Activated effector memory CD4-positive, alpha-beta T cell treated with Interleukin-2 at 50 U/mL for 16 hours (primary cell): ENCODE measurements around the gene DDIT3.
"Not testable (repeated sequence)": the region's sequence is repeated elsewhere in the genome, so short reads cannot be mapped to it uniquely, and the experiment has no call there.

Experiments used
- DNase-seq: peaks from one replicate; pipeline ENCODE4 v3.0.0-alpha.2; 2020

The DDIT3 gene, protein sequence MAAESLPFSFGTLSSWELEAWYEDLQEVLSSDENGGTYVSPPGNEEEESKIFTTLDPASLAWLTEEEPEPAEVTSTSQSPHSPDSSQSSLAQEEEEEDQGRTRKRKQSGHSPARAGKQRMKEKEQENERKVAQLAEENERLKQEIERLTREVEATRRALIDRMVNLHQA

GRCh38 chr12:57520053-57520818 lies at the start of gene DDIT3:
Gene DDIT3, minus strand, starts transcription at chr12:57520514. Its CDS starts 3,108 bp downstream, at chr12:57517406.
- DNase-seq, result peak; percentile 99

DNA sequence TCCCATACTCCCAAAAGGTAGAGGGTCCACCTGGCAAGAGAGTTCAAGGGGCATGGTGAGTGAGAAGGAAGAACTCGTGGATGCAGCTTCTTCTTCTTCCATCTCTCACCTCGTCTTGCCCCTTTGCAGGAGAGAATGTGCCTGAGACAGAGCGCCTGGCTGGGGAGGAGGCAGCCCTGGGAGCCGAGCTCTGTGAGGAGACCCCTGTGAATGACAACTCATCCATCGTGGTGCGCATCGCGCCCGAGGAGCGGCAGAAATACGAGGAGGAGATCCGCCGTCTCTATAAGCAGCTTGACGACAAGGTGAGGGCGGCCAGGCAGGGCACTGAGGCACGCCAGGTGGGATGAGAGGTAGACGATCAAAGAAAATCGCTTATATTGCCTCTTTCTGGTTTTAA lies 49.5 kb upstream of the DDIT3 start:
- DNase-seq, result no peak

DNA sequence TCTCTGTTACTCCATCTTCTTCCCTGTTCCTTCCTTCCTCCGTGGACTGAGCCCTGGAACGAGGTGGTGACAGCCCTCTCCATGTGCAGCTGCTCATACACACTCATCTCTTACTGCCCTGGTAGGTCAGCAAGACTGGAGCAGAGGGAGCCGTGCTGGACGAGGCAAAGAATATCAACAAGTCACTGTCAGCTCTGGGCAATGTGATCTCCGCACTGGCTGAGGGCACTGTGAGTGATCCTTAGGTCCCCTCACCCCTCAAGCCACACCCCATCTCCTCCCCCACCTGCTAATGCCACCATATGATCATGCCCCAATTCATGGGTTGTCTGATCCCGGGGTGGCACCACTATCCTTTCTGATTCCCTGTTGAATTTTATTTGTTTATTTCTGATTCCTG lies 48.5 kb upstream of the DDIT3 start:
- no peak for DNase-seq

GRCh38 chr12:57564178-57564740 lies 43.9 kb upstream of the DDIT3 start:
- DNase-seq, result no peak

- no peak for DNase-seq
These were observed 43.0 kb upstream of the DDIT3 start for GRCh38 chr12:57563358-57563757.

GRCh38 chr12:57561117-57561516 lies 40.8 kb upstream of the DDIT3 start:
- DNase-seq, result not testable (repeated sequence)

GRCh38 chr12:57560516-57560915 lies 40.2 kb upstream of the DDIT3 start:
- no peak for DNase-seq

DNA sequence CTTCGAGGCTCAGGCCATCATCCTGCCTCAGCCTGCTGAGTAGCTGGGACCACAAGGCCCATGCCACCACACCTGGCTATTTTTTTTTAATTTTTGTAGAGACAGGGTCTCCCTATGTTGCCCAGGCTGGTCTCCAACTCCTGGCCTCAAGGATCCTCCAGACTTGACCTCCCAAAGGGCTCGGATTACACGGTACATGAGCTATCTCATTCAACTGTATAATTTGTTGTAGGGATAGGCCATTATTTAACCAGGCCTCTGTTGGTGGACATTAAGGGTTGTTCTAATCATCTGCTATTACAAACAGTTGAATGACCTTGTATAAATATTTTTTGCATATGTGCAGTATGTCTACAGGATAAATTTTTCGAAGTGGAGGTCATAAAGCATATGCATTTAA lies 38.5 kb upstream of the DDIT3 start:
- DNase-seq, result no peak

DNA sequence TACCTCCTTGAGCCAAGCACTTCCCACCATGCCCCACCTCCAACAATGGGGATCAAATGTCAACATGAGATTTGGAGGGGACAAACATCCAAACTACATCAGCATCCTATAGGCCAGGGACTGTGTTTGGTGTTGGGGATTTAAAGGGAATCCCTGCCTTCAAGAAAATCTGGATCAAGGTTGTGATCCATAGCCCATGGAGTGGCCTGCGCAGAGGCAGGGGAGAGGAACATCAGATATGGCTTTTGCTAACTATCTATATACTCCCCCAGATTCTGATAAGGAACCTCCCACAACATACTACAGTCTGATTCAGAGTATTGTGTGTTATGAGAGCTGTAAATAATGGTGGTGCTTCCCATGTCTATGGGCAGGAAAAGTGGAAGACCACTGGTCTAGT lies 34.6 kb upstream of the DDIT3 start:
- DNase-seq, result no peak

GRCh38 chr12:57554453-57554852 lies 34.1 kb upstream of the DDIT3 start:
- DNase-seq, result no peak

- DNase-seq, result no peak
These were observed 33.3 kb upstream of the DDIT3 start for GRCh38 chr12:57553343-57554202.

- DNase-seq, result no peak
These were observed 32.6 kb upstream of the DDIT3 start for GRCh38 chr12:57552835-57553313.

DNA sequence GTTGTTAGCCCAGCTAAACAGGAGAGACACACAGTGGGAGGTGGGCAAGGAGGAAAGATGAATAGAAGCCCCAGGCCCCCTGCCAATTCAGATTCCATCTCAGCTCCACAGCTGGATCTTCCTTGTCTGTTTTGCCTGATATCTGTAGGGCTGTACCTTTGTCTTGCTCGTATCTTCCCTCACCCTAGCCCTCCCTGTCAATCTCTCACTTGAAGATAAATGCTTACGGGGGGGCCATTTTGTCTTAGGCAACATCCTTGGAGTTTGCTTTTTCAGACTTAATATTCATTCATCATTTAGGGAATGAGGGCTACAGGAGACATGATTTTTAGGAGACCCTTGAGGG lies 32.0 kb upstream of the DDIT3 start:
- DNase-seq, result no peak

DNA sequence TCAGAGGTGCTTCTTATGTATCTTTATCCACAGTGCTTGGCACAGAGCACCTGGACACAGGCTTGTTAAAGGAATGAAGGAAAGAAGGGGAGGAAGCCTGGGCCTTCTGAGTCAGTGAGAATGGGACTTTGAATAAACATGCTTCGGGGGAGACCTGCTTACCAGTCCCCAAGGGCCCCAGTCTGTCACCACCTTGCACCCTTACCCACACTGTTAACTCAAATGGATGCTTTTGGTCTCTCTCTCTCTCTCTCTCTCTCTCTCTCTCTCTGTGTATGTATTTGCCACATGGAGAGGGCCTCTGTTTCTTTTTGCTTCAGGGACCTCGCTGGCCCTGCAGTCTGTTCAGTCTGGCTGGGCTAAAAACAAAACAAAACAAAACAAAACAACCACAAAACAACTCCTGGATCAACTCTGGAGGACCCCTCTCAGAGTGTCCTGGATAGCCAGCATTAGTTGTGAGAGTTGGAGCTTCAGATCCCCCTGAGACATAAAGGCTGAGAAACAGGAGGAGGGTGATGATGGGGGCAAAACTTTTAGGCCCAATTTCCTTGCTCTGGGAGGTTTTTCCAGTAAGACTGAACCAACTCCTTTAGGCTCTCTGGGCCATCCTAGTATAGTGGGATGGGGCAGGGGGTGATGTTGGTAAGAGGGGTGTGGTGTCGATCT lies 31.5 kb upstream of the DDIT3 start:
- no peak for DNase-seq

DNA sequence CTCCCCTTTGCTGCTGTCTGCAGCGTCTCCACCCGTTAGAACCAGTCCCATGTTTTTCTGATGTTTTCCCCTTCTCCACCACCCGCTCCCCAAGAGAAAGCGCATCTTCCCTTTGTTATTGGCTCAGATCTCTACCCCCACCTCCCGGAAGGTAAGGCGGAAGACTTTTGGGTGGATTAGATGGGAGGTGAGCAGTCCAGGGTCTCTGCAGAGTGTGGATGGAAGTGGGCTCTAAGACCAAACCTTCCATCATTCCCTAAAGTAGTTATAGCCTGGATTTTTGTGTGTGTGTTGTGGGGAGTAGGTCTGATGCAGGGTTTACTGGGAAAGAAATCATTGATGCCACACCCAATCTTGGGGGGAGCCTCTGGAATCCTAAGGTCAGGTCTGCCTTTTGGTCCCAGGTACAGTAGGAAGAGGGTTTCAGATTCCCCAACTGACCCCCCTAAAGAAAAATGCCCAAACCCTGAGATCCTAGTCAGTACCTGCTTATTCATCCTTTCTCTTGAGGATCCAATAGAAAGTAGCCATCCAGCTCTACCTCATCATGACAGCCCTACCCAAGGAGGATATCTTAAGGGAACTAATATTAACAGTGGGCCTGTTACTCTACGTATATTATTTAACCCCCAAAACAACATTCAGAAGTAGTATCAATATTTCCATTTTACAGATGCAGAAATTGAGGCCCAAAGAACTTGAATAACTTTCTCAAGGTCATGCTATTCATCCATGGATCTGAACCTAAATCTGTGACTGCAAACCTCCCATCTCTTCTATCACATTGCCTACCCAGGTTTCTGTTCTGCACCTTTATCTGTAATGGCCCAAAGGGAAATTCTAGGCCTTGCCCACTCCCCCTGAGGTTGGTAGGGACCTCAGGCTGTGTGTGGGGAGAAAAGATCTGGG lies 30.6 kb upstream of the DDIT3 start:
- no peak for DNase-seq

DNA sequence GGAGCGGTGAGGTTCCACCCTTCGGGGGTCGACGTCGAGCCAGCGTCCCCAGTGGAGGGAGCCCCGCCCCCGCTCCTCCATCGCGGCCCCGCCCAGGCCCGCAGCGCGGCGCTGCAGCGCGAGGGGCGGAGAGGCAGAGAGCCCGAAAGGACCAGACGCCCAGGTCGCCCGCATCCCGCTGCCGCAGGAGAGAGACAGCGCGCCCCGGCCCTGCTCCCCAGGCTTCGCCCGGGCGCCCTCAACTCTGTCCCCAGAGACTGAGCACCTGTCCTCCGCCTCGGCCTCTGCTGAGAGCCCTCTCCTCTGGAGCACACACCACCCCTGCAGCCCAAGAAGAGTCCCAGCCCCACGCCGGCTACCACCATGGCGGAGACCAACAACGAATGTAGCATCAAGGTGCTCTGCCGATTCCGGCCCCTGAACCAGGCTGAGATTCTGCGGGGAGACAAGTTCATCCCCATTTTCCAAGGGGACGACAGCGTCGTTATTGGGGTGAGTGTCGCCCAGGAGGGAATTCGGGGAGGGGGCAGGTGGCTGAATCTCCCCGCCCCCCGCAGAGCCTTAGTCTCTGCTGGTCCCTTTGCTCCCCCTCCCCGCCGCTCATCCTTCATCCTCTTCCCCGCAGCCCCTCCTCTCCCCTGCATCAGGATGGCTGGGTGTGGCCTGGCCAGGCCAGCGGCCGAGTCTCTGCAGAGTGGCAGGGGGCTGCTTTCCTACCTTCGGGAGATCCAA lies 29.8 kb upstream of the DDIT3 start, which contains the start of gene KIF5A:
Gene KIF5A (plus strand): TSS at position 136 of the 732 bp plus-strand sequence. CDS start 228 bp downstream, at position 364.
- peak; percentile 40 for DNase-seq

DNA sequence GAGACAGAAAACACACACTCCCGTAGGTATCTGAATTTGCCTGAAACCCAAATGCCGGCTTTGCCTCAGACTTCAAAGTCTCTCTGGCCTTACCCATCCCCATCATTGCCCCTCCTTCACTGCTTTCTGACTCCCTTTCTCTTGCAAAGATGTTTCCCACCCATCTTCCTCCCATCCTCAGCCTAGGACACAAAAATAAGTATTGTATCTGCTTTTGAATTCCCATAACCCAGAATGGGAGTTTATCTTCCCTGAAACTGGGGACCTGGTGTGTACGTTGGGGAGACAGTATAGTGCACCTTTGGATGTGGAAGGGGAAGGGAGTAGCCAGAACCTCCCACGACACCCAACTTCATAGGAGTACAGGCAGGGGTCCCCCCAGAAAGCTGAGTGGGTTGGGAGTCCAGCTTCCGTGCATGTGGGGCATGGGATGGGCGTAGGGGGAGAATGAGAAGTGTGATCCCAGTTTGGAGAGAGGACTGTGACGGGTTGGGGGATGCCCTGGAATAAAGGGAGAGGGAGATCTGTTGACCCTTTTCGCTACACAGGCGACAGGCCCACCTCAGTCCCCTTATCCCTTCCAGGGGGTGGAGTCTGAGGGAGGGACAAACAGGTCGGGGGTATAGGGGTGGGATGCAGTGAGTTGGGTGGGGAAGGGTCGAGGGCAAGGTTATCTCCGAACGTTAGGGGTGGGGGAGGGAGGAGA lies 29.0 kb upstream of the DDIT3 start:
- no peak for DNase-seq

- no peak for DNase-seq
These were observed 28.2 kb upstream of the DDIT3 start for GRCh38 chr12:57548488-57548887.

DNA sequence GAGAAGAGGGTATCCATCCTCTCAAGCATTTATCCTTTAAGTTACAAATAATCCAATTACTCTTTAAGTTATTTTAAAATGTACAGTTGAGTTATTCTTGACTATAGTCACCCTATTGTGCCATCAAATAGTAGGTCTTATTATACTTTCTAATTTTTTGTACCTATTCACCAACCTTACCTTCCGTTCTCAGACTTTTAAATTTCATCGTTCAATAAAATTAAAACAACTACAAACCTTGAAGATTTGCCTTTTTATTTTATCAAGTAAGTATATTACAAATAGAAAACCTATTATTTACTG lies 27.6 kb upstream of the DDIT3 start:
- no peak for DNase-seq

GRCh38 chr12:57547288-57548012 lies 27.1 kb upstream of the DDIT3 start:
- no peak for DNase-seq
